Pancreas (tissue), 10 donors: ENCODE measurements around the gene CWF19L2. TPM values are rescaled to one million over a fixed set of nuclear protein-coding genes. Genes with fewer than 3 reads are reported as not detected.
"Not testable (repeated sequence)": the region's sequence is repeated elsewhere in the genome, so short reads cannot be mapped to it uniquely, and the experiment has no call there.

Experiments used
- ATAC-seq, 4 donors: fragments of 200-7000 bp; cut with Tn5 transposase; one replicate each; pipeline versions ENCODE4 v1.8.0 to v1.9.1; 2020; ENCODE audit warnings: mild to moderate bottlenecking in 4 of 4, moderate library complexity in 4 of 4
- DNase-seq, 6 donors: peaks; one replicate each; pipeline ENCODE4 v3.0.0-alpha.2; 2020
- FAIRE-seq: peaks from 2 replicates; lab custom pipeline; 2012; peaks lifted over from hg19 to GRCh38; lab: Jason Lieb, UNC
- H3K27ac ChIP-seq, 4 donors: fragments of 200-600 bp; sonication (generic); 1 replicate in 3 of 4; 2 replicates in 1 of 4; pipeline versions ENCODE4 v1.5.0 to v1.8.0; 2020
- H3K27me3 ChIP-seq, 4 donors: fragments of 200-600 bp; one replicate each; pipeline ENCODE4 v1.8.0; 2021
- H3K36me3 ChIP-seq, 3 donors: fragments of 200-600 bp; sonication (generic) in 1 of 3; one replicate each; pipeline versions ENCODE4 v1.5.0 to v1.8.0; 2020 to 2021
- H3K4me1 ChIP-seq, 3 donors: fragments of 200-600 bp; one replicate each; pipeline ENCODE4 v1.8.0; 2021
- H3K4me3 ChIP-seq, 4 donors: fragments of 200-600 bp; sonication (generic) in 2 of 4; one replicate each; pipeline versions ENCODE4 v1.5.0 to v1.8.0; 2020 to 2021
- H3K9me3 ChIP-seq, 4 donors: fragments of 200-600 bp; one replicate each; pipeline ENCODE4 v1.8.0; 2021
- CTCF ChIP-seq, 4 donors: fragments of 200-600 bp; sonication (generic) in 3 of 4; IDR thresholded peaks; one replicate each; pipeline versions ENCODE4 v1.5.0 to v1.8.0; 2021; ENCODE audit warnings: antibody characterized with exemption in 4 of 4
- WGBS, 2 donors: extraction: QIAGEN DNeasy Blood & Tissue Kit; methylation state at CpG; one replicate each; pipeline ENCODE4 v1.1.7; 2013; 5-methylcytosine and 5-hydroxymethylcytosine counted together
- intact Hi-C, 3 donors: fragments of 100-400 bp; cut with DNase I; formaldehyde crosslinking; loops; one replicate each; pipeline versions ENCODE4 v1.11.1 to v1.14.2; 2022
- polyA plus RNA-seq, 2 donors: library from polyadenylated mRNA; stranded (reverse); fragments of 200-250 nt; gene quantifications; one replicate each; pipeline ENCODE4 v1.2.3, GENCODE V29; 2013
- total RNA-seq, 6 donors: library from RNA; stranded (reverse); fragmentation: NEBNext Ultra II Directional in 4 of 6; extraction: Animal tissue kit (Norgen Biotek cat#: 25700) in 4 of 6; gene quantifications; one replicate each; pipeline versions ENCODE4 v1.2.1 to v1.2.4, GENCODE V29; 2021 to 2023
- donor health status: healthy with polysubstance abuse.
- donor health status: DM: no; HTN: no; CAD: no; lungs with moderate emphysema.
- donor health status: DM: no; HTN: no; CAD: no.
- donor health status: control.
- donor health status: control.
- donor health status: Bipolar disorder and iron deficiency.
- donor health status: DM: yes; HTN: yes; CAD: no.
- donor health status: DM: no; HTN: no; CAD: no.
- donor health status: DM: no; HTN: no; CAD: no.
- donor health status: DM: yes; HTN: yes; CAD: no.

Gene CWF19L2
- 1 to 10 TPM; 4.2 to 8.2 (median 6.2) TPM for total RNA-seq
- polyA plus RNA-seq, result 10 to 100 TPM in 1 of 2 donors, 1 to 10 TPM in 1; 3.2 to 14.0 TPM

- Histone ChIP-seq H3K4me1 (peaks cover 0 to 13% (median 7%) of the 10 kb centered on the region in 3 donors), H3K4me3 (peak within 1 kb of the TSS; percentile 49 to 70 (median 65)), H3K27me3 (no peaks in the 10 kb centered on the region), H3K9me3 (no peaks in the 10 kb centered on the region), H3K27ac (peak within 1 kb of the TSS; percentile 35 to 73 (median 56)), H3K36me3 (peaks cover 0 to 14% (median under 1%) of the 10 kb centered on the region in 3 donors)
- FAIRE-seq (peak; percentile 98), DNase-seq (peak; percentile 82 to 95 (median 89)), ATAC-seq (peak; percentile 100)
- intact Hi-C loops, result no loop called here
- no peak for TF ChIP-seq CTCF (IDR thresholded peaks at IDR 0.05)
- 0 to 1% methylated on average over 30 of the region's 30 CpGs for WGBS, 2 donors
Measured at GRCh38 chr11:107457558-107458271, at the start of gene CWF19L2. CWF19L2 (minus strand) TSS chr11:107457825; CDS start chr11:107457816, 9 bp downstream.

GRCh38 chr11:107505647-107506225, 48.1 kb upstream of the CWF19L2 start:
- no peak overlapping the region for H3K4me3 ChIP-seq
- H3K27me3 ChIP-seq, result no peaks in the 10 kb centered on the region
- no peaks in the 10 kb centered on the region for H3K4me1 ChIP-seq
- intact Hi-C loops, result no loop called here
- no peak for FAIRE-seq
- TF ChIP-seq CTCF (IDR thresholded peaks at IDR 0.05), result no peak
- ATAC-seq, result no peak
- no peak for DNase-seq
- H3K36me3 ChIP-seq, result peaks cover 0 to 12% (median 4%) of the 10 kb centered on the region in 3 donors
- H3K27ac ChIP-seq, result no peak overlapping the region
- H3K9me3 ChIP-seq, result no peaks in the 10 kb centered on the region

GRCh38 chr11:107504981-107505380, 47.4 kb upstream of the CWF19L2 start:
- Histone ChIP-seq H3K27me3 (no peaks in the 10 kb centered on the region), H3K36me3 (peaks cover 0 to 12% (median 4%) of the 10 kb centered on the region in 3 donors), H3K4me1 (no peaks in the 10 kb centered on the region), H3K9me3 (no peaks in the 10 kb centered on the region), H3K4me3 (no peak overlapping the region), H3K27ac (no peak overlapping the region)
- ATAC-seq, result no peak
- WGBS, 2 donors, result 96 to 99% methylated on average over 5 of the region's 5 CpGs
- no peak for FAIRE-seq
- DNase-seq, result no peak
- intact Hi-C loops, result no loop called here
- TF ChIP-seq CTCF (IDR thresholded peaks at IDR 0.05), result no peak

GRCh38 chr11:107501713-107502112, 44.1 kb upstream of the CWF19L2 start:
- Histone ChIP-seq H3K9me3 (no peaks in the 10 kb centered on the region), H3K36me3 (peaks cover 0 to 12% (median 4%) of the 10 kb centered on the region in 3 donors), H3K4me1 (no peaks in the 10 kb centered on the region), H3K27ac (no peak overlapping the region), H3K4me3 (no peak overlapping the region), H3K27me3 (no peaks in the 10 kb centered on the region)
- no peak for TF ChIP-seq CTCF (IDR thresholded peaks at IDR 0.05)
- intact Hi-C loops, result no loop called here
- DNase-seq (no peak), FAIRE-seq (no peak), ATAC-seq (no peak)
- 94 to 100% methylated on average over 1 of the region's 1 CpG for WGBS, 2 donors

- DNase-seq, H3K9me3 ChIP-seq, intact Hi-C loops, ATAC-seq, H3K27me3 ChIP-seq, H3K4me1 ChIP-seq, H3K36me3 ChIP-seq, H3K27ac ChIP-seq, H3K4me3 ChIP-seq, FAIRE-seq: not testable (repeated sequence)
- whole genome bisulfite sequencing, 2 donors, result 86 to 92% methylated on average over 7 of the region's 7 CpGs
Measured at GRCh38 chr11:107497371-107497770, 39.7 kb upstream of the CWF19L2 start.
